Measurements from ENCODE around the gene FANCD2.
"Not testable (repeated sequence)": the region's sequence is repeated elsewhere in the genome, so short reads cannot be mapped to it uniquely, and the experiment has no call there.

Gene FANCD2

GRCh38 chr3:10015461-10015904 is 10.8 kb upstream of the FANCD2 start:
- DNase-seq, result no peak

DNA sequence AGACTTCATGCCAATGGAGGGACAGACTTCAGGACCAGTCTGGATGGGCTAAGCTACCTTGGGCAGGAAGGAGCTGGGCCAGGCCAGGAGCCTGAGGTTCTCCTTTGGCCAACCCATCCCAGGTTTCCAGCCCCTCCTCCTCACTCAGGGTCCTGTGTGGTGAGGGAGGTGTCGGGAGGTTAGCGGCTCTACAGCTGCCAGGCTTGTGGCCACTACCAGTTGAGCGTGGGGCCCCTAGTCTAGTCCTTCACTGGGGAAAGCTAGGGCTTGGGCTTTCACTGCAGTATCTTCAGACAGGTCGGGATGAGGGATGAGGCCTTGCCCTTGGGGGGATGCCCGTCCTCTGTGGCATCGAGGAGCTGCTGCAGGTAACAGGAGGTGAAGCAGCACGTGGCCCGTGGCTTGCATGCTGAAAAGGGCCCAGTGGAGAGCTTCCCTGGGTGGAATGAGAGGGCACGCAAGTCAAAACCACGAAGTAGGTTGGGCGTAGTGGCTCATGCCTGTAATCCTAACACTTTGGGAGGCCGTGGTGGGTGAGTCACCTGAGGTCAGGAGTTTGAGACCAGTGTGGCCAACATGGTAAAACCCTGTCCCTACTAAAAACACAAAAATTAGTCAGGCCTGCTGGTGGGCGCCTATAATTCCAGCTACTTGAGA is 8.5 kb upstream of the FANCD2 start:
- DNase-seq, result no peak

DNA sequence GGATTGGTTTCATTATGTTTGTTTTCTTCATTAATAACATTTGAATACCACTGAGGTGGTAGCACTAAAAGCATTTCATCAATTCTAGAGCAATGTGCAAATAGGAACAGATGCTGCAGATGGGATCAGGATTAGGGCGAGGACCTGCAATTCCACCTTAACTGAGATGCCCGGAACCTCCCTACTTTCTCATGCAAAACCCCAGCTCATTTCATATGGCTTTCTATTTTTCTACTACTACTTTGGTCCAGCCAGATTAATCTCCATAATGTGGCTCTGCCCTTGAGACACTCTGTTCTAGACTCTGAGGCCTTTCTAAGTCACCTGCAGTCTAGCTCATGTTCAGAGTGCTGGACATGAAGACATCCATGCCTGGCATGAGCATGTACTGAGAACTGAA is 7.4 kb upstream of the FANCD2 start:
- not testable (repeated sequence) for DNase-seq

DNA sequence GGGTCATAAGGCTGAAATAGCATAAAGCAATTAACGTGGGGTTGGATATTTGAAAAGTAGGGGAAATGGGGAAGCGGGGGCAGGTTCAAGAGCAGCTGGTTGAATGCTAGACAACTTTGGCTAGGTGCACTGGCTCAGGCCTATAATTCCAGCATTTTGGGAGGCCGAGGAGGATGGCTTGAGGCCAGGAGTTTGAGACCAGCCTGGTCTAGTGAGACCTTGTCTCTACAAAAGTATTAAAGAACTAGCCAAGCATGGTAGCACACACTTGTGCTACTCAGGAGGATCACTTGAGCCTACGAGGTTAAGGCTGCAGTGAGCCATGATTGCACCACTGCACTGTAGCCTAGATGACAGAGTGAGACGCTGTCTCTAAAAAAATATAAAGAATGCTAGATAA is 6.9 kb upstream of the FANCD2 start:
- DNase-seq, result no peak

DNA sequence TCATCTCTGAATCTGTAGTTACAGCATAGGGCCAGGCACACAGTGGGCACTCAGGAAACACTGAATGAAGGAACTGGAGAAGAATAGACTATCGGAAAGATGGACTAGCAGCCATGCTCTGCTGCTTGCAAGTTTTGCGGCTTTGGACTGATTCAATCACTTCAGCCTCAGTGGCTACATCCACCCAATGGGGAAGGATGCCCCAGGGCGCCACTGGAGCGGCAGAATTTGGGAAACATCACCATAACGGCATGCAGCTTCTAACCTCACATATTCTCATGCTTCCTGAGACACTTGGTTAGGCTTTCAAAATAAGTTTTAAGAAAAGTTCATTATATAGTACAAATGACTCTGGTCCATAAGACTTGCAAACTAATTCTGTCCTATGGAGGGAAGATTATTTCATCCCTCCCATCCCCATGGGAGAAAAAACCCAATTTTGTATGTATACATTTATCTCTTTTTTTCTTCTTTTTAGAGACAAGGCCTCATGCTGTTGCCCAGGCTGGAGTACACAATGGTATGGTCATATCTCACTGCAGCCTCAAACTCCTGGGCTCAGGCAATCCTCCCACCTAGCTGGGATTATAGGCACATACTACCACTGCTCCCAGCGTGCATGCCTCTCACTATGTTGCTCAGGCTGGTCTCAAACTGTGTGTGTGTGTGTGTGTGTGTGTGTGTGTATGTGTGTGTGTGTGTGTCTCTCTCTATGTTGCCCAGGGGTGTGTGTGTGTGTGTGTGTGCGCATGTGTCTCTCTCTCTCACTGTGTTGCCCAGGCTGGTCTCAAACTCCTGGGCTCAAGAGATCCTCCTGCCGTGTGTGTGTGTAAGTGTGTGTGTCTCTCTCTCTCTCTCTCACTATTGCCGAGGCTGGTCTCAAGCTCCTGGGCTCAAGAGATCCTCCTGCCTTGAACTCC is 4.1 kb upstream of the FANCD2 start:
- DNase-seq, result no peak

GRCh38 chr3:10023587-10024310 is 2.5 kb upstream of the FANCD2 start:
- DNase-seq, result no peak

- DNase-seq, result no peak
Measured at GRCh38 chr3:10025205-10026083, 793 bp upstream of the FANCD2 start.

GRCh38 chr3:10041034-10041433 is 14.8 kb downstream of the FANCD2 start:
- DNase-seq, result no peak

DNA sequence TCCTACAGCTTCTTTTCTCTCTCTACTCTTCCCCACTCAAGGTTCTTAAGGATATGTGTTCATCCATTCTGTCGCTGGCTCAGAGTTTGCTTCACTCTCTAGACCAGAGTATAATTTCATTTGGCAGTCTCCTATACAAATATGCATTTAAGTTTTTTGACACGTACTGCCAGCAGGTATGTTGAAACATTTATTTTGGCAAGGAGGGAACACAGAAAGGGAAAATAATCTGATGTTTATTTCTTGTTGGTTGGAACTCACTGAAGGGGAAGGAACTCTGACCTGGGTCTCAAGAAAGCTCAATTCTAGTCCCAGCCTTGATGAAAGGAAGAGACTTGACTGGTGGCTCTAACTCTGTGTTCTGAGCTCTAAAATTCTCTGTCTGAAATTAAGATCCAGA is 21.6 kb downstream of the FANCD2 start:
- DNase-seq, result no peak

DNA sequence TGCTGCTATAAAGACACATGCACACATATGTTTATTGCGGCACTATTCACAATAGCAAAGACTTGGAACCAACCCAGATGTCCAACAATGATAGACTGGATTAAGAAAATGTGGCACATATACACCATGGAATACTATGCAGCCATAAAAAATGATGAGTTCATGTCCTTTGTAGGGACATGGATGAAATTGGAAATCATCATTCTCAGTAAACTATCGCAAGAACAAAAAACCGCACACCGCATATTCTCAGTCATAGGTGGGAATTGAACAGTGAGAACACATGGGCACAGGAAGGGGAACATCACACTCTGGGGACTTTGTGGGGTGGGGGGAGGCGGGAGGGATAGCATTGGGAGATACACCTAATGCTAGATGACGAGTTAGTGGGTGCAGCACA is 26.8 kb downstream of the FANCD2 start:
- DNase-seq, result not testable (repeated sequence)

GRCh38 chr3:10055097-10055496 is 28.9 kb downstream of the FANCD2 start:
- DNase-seq, result no peak

DNA sequence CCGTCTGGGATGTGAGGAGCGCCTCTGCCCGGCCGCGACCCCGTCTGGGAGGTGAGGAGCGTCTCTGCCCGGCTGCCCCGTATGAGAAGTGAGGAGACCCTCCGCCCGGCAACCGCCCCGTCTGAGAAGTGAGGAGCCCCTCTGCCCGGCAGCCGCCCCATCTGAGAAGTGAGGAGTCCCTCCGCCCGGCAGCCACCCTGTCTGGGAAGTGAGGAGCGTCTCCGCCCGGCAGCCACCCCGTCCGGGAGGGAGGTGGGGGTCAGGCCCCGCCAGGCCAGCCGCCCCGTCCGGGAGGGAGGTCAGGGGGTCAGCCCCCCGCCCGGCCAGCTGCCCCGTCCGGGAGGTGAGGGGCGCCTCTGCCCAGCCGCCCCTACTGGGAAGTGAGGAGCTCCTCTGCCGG is 43.8 kb downstream of the FANCD2 start:
- not testable (repeated sequence) for DNase-seq

DNA sequence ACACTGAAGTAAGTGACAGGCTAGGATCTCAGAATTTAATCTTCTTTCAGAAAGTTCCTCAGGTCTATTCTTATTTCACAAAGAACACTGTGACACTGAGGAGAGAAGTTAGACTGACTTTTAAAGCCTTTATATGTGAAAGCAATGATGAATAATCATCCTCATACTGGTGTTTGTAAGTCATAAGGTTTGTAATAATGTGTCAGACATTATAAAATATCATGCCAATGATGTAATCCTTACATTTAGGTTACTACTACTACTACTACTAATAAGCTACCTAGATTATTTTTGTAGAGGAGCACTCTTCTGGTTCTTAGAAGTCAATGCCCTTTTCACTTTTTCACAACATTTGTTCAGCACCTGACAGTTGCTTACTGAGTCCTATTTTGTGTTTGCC is 48.4 kb downstream of the FANCD2 start:
- no peak for DNase-seq

- no peak for DNase-seq
Measured at GRCh38 chr3:10081871-10082270, 55.6 kb downstream of the FANCD2 start.

- no peak for DNase-seq
Measured at GRCh38 chr3:10085738-10086137, 59.5 kb downstream of the FANCD2 start.

DNA sequence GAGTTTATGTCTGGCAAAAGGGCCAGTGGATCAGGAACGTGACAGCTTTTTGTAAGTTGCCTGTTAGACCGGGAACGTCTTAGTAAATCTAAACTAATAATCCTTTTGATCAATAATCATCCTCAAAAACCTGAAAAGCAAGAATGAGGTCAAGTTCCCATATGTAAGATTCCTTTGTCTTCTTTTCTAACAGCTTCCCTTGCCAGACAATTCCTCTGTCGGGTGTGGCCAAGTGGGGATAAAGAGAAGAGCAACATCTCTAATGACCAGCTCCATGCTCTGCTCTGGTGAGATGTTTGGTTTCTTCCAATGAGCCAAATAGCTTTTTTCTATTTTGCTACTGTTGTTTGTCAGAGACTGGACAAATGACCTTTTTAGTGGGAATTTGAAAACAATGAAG is 62.0 kb downstream of the FANCD2 start:
- no peak for DNase-seq

GRCh38 chr3:10090179-10090578 is 63.9 kb downstream of the FANCD2 start:
- no peak for DNase-seq

DNA sequence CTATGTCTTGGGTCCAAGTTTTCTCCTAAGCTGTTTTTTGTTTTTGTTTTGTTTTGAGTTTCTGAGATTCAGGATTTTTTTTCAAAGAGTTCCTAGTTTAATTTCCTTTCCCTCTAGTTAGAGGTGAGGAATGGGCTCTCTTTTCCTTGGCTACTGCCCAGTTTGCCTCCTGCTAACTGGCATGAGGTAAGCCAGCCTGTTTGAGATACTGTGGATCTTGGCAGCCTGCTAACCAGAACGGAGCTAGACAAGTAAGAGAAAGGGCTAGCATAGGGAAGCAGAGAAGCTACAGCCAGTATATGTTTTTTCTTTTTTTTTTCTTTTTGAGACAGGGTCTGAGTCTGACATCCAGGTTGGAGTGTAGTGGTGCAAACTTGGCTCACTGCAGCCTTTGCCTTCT is 64.5 kb downstream of the FANCD2 start:
- not testable (repeated sequence) for DNase-seq

DNA sequence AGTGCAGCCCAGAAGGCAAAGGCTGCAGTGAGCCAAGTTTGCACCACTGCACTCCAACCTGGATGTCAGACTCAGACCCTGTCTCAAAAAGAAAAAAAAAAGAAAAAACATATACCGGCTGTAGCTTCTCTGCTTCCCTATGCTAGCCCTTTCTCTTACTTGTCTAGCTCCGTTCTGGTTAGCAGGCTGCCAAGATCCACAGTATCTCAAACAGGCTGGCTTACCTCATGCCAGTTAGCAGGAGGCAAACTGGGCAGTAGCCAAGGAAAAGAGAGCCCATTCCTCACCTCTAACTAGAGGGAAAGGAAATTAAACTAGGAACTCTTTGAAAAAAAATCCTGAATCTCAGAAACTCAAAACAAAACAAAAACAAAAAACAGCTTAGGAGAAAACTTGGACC is 65.2 kb downstream of the FANCD2 start:
- not testable (repeated sequence) for DNase-seq

DNA sequence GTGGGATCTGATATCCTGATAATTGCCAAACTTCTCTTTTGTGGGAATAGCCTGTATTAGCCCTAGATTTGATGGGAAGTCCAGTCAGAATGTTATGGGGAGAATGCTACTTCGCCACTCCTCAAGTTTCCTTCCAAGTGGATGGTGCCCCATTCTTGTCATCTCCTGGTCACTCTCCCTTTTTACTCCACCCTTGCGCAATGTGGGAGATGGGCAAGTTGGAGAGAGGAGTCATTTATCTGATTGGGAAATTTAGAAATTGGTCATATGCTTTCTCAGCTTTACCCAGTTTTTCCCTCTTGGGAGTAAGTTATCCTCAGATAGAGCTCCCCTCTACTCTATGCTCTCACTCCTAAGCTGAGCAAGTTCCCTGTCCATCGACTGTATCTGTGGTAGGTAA is 67.4 kb downstream of the FANCD2 start:
- no peak for DNase-seq

- no peak for DNase-seq
Measured at GRCh38 chr3:10099041-10099440, 72.8 kb downstream of the FANCD2 start.

DNA sequence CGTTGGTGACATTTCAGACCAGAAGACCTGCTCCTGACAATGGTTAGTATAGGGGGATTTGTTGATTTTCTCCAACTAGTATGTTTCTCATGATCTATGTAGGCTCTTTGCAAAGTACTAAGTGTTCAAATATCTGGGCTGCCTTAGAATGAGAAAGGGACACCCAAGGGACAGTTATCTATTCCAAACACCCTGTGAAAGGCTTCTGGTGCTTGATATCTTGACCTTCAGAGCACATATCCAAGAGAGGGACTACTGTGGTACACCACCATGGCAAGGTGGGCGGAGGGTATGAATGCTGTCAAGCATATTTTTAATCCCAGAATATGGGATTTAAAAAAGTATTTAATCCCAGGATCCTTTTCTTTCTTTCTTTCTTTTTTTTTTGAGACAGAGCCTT is 80.7 kb downstream of the FANCD2 start:
- no peak for DNase-seq

DNA sequence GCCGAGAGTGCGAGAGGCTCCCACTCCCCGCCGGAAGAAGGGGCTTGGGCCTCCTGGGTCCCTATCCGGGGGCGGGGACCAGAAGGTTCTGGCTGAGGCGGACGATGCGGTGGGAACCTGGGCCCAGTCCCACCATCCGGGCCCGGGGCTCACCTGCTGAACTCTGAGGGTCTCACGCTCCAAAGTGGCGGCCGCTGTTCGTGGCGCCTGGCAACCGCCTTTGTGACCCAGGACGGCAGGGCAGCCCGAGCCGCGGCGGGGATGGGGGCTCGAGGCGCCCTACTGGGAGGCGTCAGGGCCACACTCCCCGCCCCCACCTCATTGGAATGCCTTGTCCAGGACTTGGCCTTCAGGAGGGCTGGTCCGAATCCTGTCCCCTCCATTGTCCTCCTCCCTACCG is 81.9 kb downstream of the FANCD2 start, which contains the start of gene FANCD2OS:
Gene FANCD2OS (minus strand): TSS at position 165 of the 400 bp plus-strand sequence. CDS start 3,481 bp downstream, outside the sequence.
- DNase-seq, result no peak
